T-helper 1 cell treated with Interleukin-12 subunit alpha and Interleukin-12 subunit beta and Interleukin-4 antibody, amounts not matched to agents 30 μg/mL and 1 μg/mL, for 36 hours (primary cell): ENCODE data around the gene FAM131B.

ENCODE experiments used
- H3K27ac Mint-ChIP-seq: one replicate; pipeline ENCODE4 v1.8.0; 2021; ENCODE audit warnings: mild to moderate bottlenecking, mixed read lengths
- H3K27me3 Mint-ChIP-seq: one replicate; pipeline ENCODE4 v1.8.0; 2021; ENCODE audit warnings: low read depth, mixed read lengths
- H3K36me3 Mint-ChIP-seq: one replicate; pipeline ENCODE4 v1.8.0; 2021; ENCODE audit warnings: low read depth, mixed read lengths
- H3K4me1 Mint-ChIP-seq: one replicate; pipeline ENCODE4 v1.8.0; 2021; ENCODE audit warnings: low read depth, mixed read lengths
- H3K4me3 Mint-ChIP-seq: one replicate; pipeline ENCODE4 v1.8.0; 2021; ENCODE audit warnings: mild to moderate bottlenecking, moderate library complexity, mixed read lengths
- H3K9me3 Mint-ChIP-seq: one replicate; pipeline ENCODE4 v1.8.0; 2021; ENCODE audit warnings: mixed read lengths

FAM131B gene

DNA sequence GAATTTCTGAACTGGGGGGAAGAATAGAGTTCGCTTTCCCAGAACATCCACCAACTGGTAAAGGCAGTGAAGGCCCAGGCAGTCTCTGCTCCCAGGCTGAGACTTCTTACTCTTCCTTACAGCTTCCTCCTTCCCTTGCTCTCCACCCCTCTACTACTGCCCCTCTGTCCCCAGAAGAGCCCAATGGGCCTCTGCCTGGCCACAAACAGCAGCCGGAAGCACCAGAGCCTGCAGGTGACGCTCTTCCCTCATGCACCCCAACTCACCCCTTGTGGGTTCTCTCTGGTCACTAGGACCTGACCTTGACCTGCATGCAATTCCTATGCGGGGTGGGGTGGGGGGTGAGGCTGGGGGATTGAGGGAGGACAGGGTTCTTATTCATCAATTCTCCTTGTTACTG, 16.5 kb downstream of the FAM131B start:
- Mint-ChIP-seq H3K27ac (no peak overlapping the region), H3K9me3 (no peaks in the 10 kb centered on the region), H3K36me3 (no peaks in the 10 kb centered on the region), H3K4me1 (peaks cover 8% of the 10 kb centered on the region), H3K4me3 (no peak overlapping the region), H3K27me3 (peaks cover 50% of the 10 kb centered on the region)

DNA sequence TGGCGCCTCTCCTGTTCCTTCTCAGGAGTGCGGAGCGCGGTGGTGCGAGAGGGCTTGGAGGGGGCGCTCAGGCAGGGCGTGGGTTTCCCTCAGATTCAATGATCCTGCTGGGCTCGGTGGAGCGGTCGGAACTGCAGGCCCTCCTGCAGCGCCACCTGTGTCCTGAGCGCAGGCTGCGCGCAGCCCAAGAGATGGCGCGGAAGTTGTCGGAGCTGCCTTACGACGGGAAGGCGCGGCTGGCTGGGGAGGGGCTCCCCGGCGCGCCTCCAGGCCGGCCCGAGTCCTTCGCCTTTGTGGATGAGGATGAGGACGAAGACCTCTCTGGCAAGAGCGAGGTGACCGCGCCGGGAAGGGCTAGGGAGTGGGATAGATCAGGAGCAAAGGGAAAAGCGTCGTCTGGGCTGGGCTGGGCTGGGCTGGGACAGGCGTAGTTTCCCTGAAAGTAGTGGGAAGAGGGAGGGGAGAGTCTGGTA, 17.0 kb downstream of the FAM131B start:
- peaks cover 8% of the 10 kb centered on the region for H3K4me1 Mint-ChIP-seq
- no peaks in the 10 kb centered on the region for H3K36me3 Mint-ChIP-seq
- H3K4me3 Mint-ChIP-seq: peak overlapping the region; percentile 55
- H3K27ac Mint-ChIP-seq: no peak overlapping the region
- H3K27me3 Mint-ChIP-seq: peaks cover 51% of the 10 kb centered on the region
- no peaks in the 10 kb centered on the region for H3K9me3 Mint-ChIP-seq

DNA sequence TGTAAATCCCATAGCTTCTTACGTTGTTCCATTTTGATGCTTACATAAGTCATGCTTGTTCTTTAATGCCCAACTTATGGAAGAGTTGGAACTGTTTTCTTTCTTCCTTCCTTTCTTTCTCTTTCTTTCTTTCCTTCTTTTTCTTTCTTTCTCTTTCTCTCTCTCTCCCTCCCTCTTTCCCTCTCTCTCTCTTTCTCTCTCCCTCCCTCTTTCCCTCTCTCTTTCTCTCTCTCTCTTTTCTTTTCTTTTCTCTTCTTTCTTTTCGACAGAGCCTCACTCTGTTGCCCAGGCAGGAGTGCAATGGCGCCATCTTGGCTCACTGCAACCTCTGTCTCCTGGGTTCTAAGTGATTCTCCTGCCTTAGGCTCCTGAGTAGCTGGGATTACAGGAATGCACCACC, 18.9 kb downstream of the FAM131B start:
- no peaks in the 10 kb centered on the region for H3K9me3 Mint-ChIP-seq
- H3K36me3 Mint-ChIP-seq: no peaks in the 10 kb centered on the region
- H3K4me1 Mint-ChIP-seq: peaks cover 8% of the 10 kb centered on the region
- H3K27me3 Mint-ChIP-seq: peaks cover 47% of the 10 kb centered on the region
- H3K27ac Mint-ChIP-seq: no peak overlapping the region
- H3K4me3 Mint-ChIP-seq: no peak overlapping the region

DNA sequence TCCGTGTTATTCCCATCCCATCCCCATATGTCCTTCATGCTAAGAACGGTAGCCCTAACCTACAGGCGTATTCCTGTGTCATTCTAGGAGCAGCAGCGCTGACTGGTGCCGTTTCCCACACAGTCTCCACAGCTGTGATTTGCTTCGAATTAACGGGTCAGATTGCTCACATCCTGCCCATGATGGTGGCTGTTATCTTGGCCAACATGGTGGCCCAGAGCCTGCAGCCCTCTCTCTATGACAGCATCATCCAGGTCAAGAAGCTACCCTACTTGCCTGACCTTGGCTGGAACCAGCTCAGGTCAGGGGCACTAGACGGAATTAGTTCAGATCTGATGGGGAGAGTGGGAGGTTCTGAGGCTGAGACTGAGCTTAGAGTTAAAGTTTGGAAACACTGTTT, 20.7 kb downstream of the FAM131B start:
- no peaks in the 10 kb centered on the region for H3K9me3 Mint-ChIP-seq
- no peak overlapping the region for H3K27ac Mint-ChIP-seq
- peaks cover 8% of the 10 kb centered on the region for H3K4me1 Mint-ChIP-seq
- H3K36me3 Mint-ChIP-seq: no peaks in the 10 kb centered on the region
- peaks cover 43% of the 10 kb centered on the region for H3K27me3 Mint-ChIP-seq
- no peak overlapping the region for H3K4me3 Mint-ChIP-seq

- H3K9me3 Mint-ChIP-seq: no peaks in the 10 kb centered on the region
- no peaks in the 10 kb centered on the region for H3K36me3 Mint-ChIP-seq
- peaks cover 64% of the 10 kb centered on the region for H3K27me3 Mint-ChIP-seq
- no peaks in the 10 kb centered on the region for H3K4me1 Mint-ChIP-seq
- no peak overlapping the region for H3K27ac Mint-ChIP-seq
- H3K4me3 Mint-ChIP-seq: no peak overlapping the region
These were observed 25.3 kb downstream of the FAM131B start for GRCh38 chr7:143337216-143337615.

- Mint-ChIP-seq H3K27me3 (peaks cover 55% of the 10 kb centered on the region), H3K9me3 (no peaks in the 10 kb centered on the region), H3K4me1 (no peaks in the 10 kb centered on the region), H3K27ac (no peak overlapping the region), H3K4me3 (no peak overlapping the region), H3K36me3 (no peaks in the 10 kb centered on the region)
These were observed 28.3 kb downstream of the FAM131B start for GRCh38 chr7:143334244-143334643.

GRCh38 chr7:143331179-143331801, 31.2 kb downstream of the FAM131B start:
- H3K4me3 Mint-ChIP-seq: no peak overlapping the region
- peaks cover 39% of the 10 kb centered on the region for H3K27me3 Mint-ChIP-seq
- H3K4me1 Mint-ChIP-seq: peaks cover under 1% of the 10 kb centered on the region
- H3K36me3 Mint-ChIP-seq: no peaks in the 10 kb centered on the region
- no peaks in the 10 kb centered on the region for H3K9me3 Mint-ChIP-seq
- no peak overlapping the region for H3K27ac Mint-ChIP-seq

- Mint-ChIP-seq H3K27me3 (peaks cover 30% of the 10 kb centered on the region), H3K4me1 (peaks cover 14% of the 10 kb centered on the region), H3K36me3 (peaks cover 3% of the 10 kb centered on the region), H3K9me3 (no peaks in the 10 kb centered on the region), H3K4me3 (no peak overlapping the region), H3K27ac (no peak overlapping the region)
These were observed 32.9 kb downstream of the FAM131B start for GRCh38 chr7:143329471-143330170.

- Mint-ChIP-seq H3K27ac (no peak overlapping the region), H3K4me1 (peaks cover 17% of the 10 kb centered on the region), H3K4me3 (no peak overlapping the region), H3K36me3 (peaks cover 3% of the 10 kb centered on the region), H3K9me3 (no peaks in the 10 kb centered on the region), H3K27me3 (peaks cover 22% of the 10 kb centered on the region)
These were observed 34.6 kb downstream of the FAM131B start for GRCh38 chr7:143327903-143328302.

GRCh38 chr7:143325240-143325639, 37.3 kb downstream of the FAM131B start:
- peak overlapping the region; percentile 64 for H3K27ac Mint-ChIP-seq
- no peaks in the 10 kb centered on the region for H3K9me3 Mint-ChIP-seq
- peak overlapping the region; percentile 35 for H3K4me3 Mint-ChIP-seq
- H3K4me1 Mint-ChIP-seq: peaks cover 19% of the 10 kb centered on the region
- peaks cover 3% of the 10 kb centered on the region for H3K36me3 Mint-ChIP-seq
- H3K27me3 Mint-ChIP-seq: peaks cover 14% of the 10 kb centered on the region

DNA sequence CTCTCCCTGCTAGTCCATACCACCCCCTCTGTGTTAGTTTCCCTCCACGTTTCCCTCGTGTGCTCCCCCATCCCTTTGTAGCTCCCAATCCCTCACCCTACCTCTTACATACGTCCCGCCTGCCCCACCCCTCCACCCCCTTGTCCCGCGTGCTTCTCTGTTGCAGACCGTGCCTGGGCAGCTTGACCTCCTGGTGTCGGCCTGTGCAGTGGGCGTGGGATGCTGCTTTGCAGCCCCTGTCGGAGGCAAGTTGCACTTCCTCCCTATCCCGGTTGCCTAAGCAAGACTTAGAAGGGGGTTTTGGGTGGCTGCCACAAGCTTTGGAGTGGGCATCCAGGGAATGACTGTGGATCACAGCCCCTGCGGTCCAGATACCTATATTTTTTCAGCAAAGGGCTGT, 38.9 kb downstream of the FAM131B start:
- peaks cover 3% of the 10 kb centered on the region for H3K36me3 Mint-ChIP-seq
- H3K4me1 Mint-ChIP-seq: peaks cover 19% of the 10 kb centered on the region
- H3K4me3 Mint-ChIP-seq: no peak overlapping the region
- H3K27ac Mint-ChIP-seq: peak overlapping the region; percentile 11
- H3K9me3 Mint-ChIP-seq: no peaks in the 10 kb centered on the region
- peaks cover 21% of the 10 kb centered on the region for H3K27me3 Mint-ChIP-seq

DNA sequence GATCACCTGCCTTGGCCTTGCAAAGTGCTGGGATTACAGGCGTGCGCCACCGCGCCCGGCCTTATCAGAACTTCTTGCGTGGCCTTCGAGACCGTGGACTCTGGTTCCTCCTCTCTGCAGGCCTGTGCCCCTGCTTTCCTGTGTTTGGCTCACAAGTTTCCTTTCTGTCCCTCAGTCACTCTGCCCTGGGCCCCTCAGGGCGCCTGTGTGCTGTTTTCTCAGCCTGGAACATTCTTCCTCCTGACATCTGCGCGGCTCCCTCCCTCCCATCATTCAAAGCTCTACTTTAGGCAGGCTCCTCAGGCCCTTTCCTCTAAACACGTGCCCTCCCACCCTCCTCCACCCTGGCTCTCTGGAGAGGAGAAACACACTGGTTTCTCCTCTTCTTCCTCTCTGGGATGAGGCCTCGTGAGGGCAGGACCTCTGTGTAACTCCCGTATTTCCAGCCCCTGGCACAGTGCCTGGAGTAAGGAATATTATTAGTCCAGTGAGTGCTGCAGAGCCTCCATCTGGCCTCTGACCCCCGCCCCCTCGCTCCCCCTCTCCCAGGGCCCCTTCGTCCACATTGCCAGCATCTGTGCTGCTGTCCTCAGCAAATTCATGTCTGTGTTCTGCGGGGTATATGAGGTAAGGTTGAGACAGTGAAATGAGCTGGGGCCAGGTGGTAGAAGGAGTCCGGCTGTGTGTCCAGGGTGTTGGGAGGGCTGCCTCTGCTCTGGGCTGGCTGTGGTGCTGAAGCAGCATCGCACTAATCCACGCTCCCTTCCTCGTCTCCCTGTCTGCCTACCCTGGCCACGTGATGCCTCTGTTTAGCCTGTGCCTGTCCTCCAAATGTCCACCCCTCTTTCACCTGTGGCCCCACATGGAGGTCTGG, 39.5 kb downstream of the FAM131B start:
- no peaks in the 10 kb centered on the region for H3K9me3 Mint-ChIP-seq
- peaks cover 19% of the 10 kb centered on the region for H3K4me1 Mint-ChIP-seq
- no peak overlapping the region for H3K4me3 Mint-ChIP-seq
- peaks cover 22% of the 10 kb centered on the region for H3K27me3 Mint-ChIP-seq
- H3K36me3 Mint-ChIP-seq: peaks cover 3% of the 10 kb centered on the region
- H3K27ac Mint-ChIP-seq: peak overlapping the region; percentile 11

- Mint-ChIP-seq H3K36me3 (peaks cover 3% of the 10 kb centered on the region), H3K27ac (no peak overlapping the region), H3K4me1 (peaks cover 22% of the 10 kb centered on the region)
These were observed 40.8 kb downstream of the FAM131B start for GRCh38 chr7:143321734-143322133.

GRCh38 chr7:143321242-143321641, 41.3 kb downstream of the FAM131B start:
- Mint-ChIP-seq H3K36me3 (peaks cover 3% of the 10 kb centered on the region), H3K4me3 (no peak overlapping the region), H3K27me3 (peaks cover 27% of the 10 kb centered on the region), H3K4me1 (peaks cover 22% of the 10 kb centered on the region), H3K9me3 (no peaks in the 10 kb centered on the region), H3K27ac (no peak overlapping the region)

More at GRCh38 chr7:143321734-143322133, 40.8 kb downstream of the FAM131B start:
- Mint-ChIP-seq H3K9me3 (no peaks in the 10 kb centered on the region), H3K4me3 (no peak overlapping the region), H3K27me3 (peaks cover 25% of the 10 kb centered on the region)
